B cell (primary cell): ENCODE data around the gene COBL.

Experiments
- EZH2 ChIP-seq: IDR thresholded peaks from 2 replicates; pipeline ENCODE4 v1.6.1; 2012; ENCODE audit warnings: borderline replicate concordance, low read depth, mild to moderate bottlenecking, moderate library complexity, low read length; ENCODE audit not compliant: insufficient read depth, poor library complexity, severe bottlenecking
- TF ChIP-seq, protein P1 (sequence below): fragments of 200-600 bp; IDR thresholded peaks from one replicate; pipeline ENCODE4 v1.8.0; 2022; ENCODE audit warnings: antibody characterized with exemption, mild to moderate bottlenecking

- TF ChIP-seq, protein P1, sequence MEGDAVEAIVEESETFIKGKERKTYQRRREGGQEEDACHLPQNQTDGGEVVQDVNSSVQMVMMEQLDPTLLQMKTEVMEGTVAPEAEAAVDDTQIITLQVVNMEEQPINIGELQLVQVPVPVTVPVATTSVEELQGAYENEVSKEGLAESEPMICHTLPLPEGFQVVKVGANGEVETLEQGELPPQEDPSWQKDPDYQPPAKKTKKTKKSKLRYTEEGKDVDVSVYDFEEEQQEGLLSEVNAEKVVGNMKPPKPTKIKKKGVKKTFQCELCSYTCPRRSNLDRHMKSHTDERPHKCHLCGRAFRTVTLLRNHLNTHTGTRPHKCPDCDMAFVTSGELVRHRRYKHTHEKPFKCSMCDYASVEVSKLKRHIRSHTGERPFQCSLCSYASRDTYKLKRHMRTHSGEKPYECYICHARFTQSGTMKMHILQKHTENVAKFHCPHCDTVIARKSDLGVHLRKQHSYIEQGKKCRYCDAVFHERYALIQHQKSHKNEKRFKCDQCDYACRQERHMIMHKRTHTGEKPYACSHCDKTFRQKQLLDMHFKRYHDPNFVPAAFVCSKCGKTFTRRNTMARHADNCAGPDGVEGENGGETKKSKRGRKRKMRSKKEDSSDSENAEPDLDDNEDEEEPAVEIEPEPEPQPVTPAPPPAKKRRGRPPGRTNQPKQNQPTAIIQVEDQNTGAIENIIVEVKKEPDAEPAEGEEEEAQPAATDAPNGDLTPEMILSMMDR, result no peak
- no peak for TF ChIP-seq EZH2
Measured at GRCh38 chr7:51187941-51188340, 128.7 kb downstream of the COBL start.
